MM.1S (cell line): ENCODE data around the gene SRRT.
A peak's percentile ranks its signal among the peaks of the same experiment; 100 is the strongest.

Experiments used
- DNase-seq: peaks from one replicate; pipeline ENCODE4 v3.0.0-alpha.2; 2015
- H2AFZ ChIP-seq: fragments of 300-600 bp; sonication (generic); 2 replicates; pipeline ENCODE4 v1.6.0; 2016; ENCODE audit warnings: antibody characterized with exemption, low read length
- H3F3A ChIP-seq: fragments of 300-600 bp; sonication (generic); 2 replicates; pipeline ENCODE4 v1.6.1; 2016; ENCODE audit warnings: mild to moderate bottlenecking, antibody characterized with exemption, low read length, moderate library complexity, mixed read lengths; ENCODE audit not compliant: insufficient read depth
- H3K27ac ChIP-seq: fragments of 300-600 bp; sonication (generic); 2 replicates; pipeline ENCODE4 v1.5.1; 2016; ENCODE audit warnings: mild to moderate bottlenecking, low read length
- H3K27me3 ChIP-seq: fragments of 300-600 bp; sonication (generic); replicated peaks from 2 replicates; pipeline ENCODE4 v1.6.0; 2016; ENCODE audit warnings: low read length; ENCODE audit not compliant: insufficient read depth
- H3K36me3 ChIP-seq: fragments of 300-600 bp; sonication (generic); replicated peaks from 2 replicates; pipeline ENCODE4 v1.6.1; 2016; ENCODE audit warnings: mild to moderate bottlenecking, low read length, mixed read lengths; ENCODE audit not compliant: insufficient read depth
- H3K4me1 ChIP-seq: fragments of 300-600 bp; sonication (generic); 2 replicates; pipeline ENCODE4 v1.6.1; 2016; ENCODE audit warnings: low read length, mixed read lengths
- H3K4me2 ChIP-seq: fragments of 300-600 bp; sonication (generic); 2 replicates; pipeline ENCODE4 v1.6.0; 2016; ENCODE audit warnings: low read depth, low read length
- H3K4me3 ChIP-seq: fragments of 300-600 bp; sonication (generic); 2 replicates; pipeline ENCODE4 v1.5.1; 2016; ENCODE audit warnings: low read length, mixed read lengths
- H3K79me2 ChIP-seq: fragments of 300-600 bp; sonication (generic); 2 replicates; pipeline ENCODE4 v1.6.1; 2016; ENCODE audit warnings: mixed run types, low read length, mixed read lengths
- H3K9ac ChIP-seq: fragments of 300-600 bp; sonication (generic); 2 replicates; pipeline ENCODE4 v1.6.1; 2016; ENCODE audit warnings: low read length, mixed read lengths
- H3K9me2 ChIP-seq: fragments of 300-600 bp; sonication (generic); replicated peaks from 2 replicates; pipeline ENCODE4 v1.6.1; 2016; ENCODE audit warnings: mild to moderate bottlenecking, low read length, mixed read lengths; ENCODE audit not compliant: insufficient read depth
- H3K9me3 ChIP-seq: fragments of 300-600 bp; sonication (generic); replicated peaks from 2 replicates; pipeline ENCODE4 v1.6.1; 2016; ENCODE audit warnings: mild to moderate bottlenecking, low read length, mixed read lengths; ENCODE audit not compliant: insufficient read depth
- H4K20me1 ChIP-seq: fragments of 300-600 bp; sonication (generic); 2 replicates; pipeline ENCODE4 v1.6.1; 2016; ENCODE audit warnings: mild to moderate bottlenecking, low read length, moderate library complexity, mixed read lengths; ENCODE audit not compliant: insufficient read depth
- EZH2 ChIP-seq: fragments of 300-600 bp; sonication (generic); optimal IDR thresholded peaks from 2 replicates; pipeline ENCODE3; 2017; ENCODE audit warnings: low read depth, mild to moderate bottlenecking, antibody characterized with exemption, low read length, mixed read lengths
- EZH2phosphoT487 ChIP-seq: fragments of 300-600 bp; sonication (generic); IDR thresholded peaks from 2 replicates; pipeline ENCODE4 v1.6.1; 2018; ENCODE audit warnings: antibody characterized with exemption, low read length
- TF ChIP-seq, protein P1 (sequence below): fragments of 300-600 bp; sonication (generic); IDR thresholded peaks from 2 replicates; pipeline ENCODE4 v1.5.1; 2016; ENCODE audit warnings: antibody characterized with exemption, low read length, mixed read lengths

The SRRT gene

GRCh38 chr7:100893318-100893895 is 18.5 kb downstream of the SRRT start:
- Histone ChIP-seq H3K9me2 (no peaks in the 10 kb centered on the region), H4K20me1 (no peaks in the 10 kb centered on the region), H3F3A (no peaks in the 10 kb centered on the region), H3K36me3 (0 out of 2 replicates have a peak, but pooled peaks cover 3% of the 10 kb centered on the region), H3K27ac (no peak overlapping the region), H3K4me3 (no peak overlapping the region), H3K27me3 (peaks cover 76% of the 10 kb centered on the region), H2AFZ (no peak overlapping the region), H3K9me3 (no peaks in the 10 kb centered on the region), H3K79me2 (peaks cover 9% of the 10 kb centered on the region), H3K9ac (no peak overlapping the region), H3K4me1 (peaks cover 10% of the 10 kb centered on the region), H3K4me2 (no peak overlapping the region)
- DNase-seq: no peak
- TF ChIP-seq, protein P1, sequence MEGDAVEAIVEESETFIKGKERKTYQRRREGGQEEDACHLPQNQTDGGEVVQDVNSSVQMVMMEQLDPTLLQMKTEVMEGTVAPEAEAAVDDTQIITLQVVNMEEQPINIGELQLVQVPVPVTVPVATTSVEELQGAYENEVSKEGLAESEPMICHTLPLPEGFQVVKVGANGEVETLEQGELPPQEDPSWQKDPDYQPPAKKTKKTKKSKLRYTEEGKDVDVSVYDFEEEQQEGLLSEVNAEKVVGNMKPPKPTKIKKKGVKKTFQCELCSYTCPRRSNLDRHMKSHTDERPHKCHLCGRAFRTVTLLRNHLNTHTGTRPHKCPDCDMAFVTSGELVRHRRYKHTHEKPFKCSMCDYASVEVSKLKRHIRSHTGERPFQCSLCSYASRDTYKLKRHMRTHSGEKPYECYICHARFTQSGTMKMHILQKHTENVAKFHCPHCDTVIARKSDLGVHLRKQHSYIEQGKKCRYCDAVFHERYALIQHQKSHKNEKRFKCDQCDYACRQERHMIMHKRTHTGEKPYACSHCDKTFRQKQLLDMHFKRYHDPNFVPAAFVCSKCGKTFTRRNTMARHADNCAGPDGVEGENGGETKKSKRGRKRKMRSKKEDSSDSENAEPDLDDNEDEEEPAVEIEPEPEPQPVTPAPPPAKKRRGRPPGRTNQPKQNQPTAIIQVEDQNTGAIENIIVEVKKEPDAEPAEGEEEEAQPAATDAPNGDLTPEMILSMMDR: no peak
- TF ChIP-seq EZH2phosphoT487 (no peak), EZH2 (no peak)

- no peak for TF ChIP-seq EZH2
- TF ChIP-seq, protein P1: no peak
- no peak for TF ChIP-seq EZH2phosphoT487
- peaks cover 2% of the 10 kb centered on the region for H3K79me2 ChIP-seq
- no peak overlapping the region for H3K9ac ChIP-seq
- no peaks in the 10 kb centered on the region for H3K36me3 ChIP-seq
- no peak for DNase-seq
- no peak overlapping the region for H2AFZ ChIP-seq
- H4K20me1 ChIP-seq: no peaks in the 10 kb centered on the region
- H3F3A ChIP-seq: no peaks in the 10 kb centered on the region
- peaks cover 76% of the 10 kb centered on the region for H3K27me3 ChIP-seq
- no peak overlapping the region for H3K4me3 ChIP-seq
- H3K9me3 ChIP-seq: no peaks in the 10 kb centered on the region
- H3K9me2 ChIP-seq: no peaks in the 10 kb centered on the region
- no peak overlapping the region for H3K27ac ChIP-seq
- no peak overlapping the region for H3K4me2 ChIP-seq
- peaks cover 5% of the 10 kb centered on the region; the same call in 1 of the 2 replicates for H3K4me1 ChIP-seq
Measured at GRCh38 chr7:100893910-100894721, 19.2 kb downstream of the SRRT start.

GRCh38 chr7:100894860-100895700 is 20.2 kb downstream of the SRRT start:
- peaks cover 78% of the 10 kb centered on the region for H3K27me3 ChIP-seq
- no peaks in the 10 kb centered on the region for H3K9me2 ChIP-seq
- 0 out of 2 replicates have a peak overlapping the region, but pooled peaks have one; percentile 17 for H3K4me3 ChIP-seq
- no peaks in the 10 kb centered on the region for H4K20me1 ChIP-seq
- H3K4me2 ChIP-seq: peak overlapping the region; percentile 63
- H3F3A ChIP-seq: no peaks in the 10 kb centered on the region
- no peak overlapping the region for H3K9ac ChIP-seq
- no peak for DNase-seq
- no peaks in the 10 kb centered on the region for H3K79me2 ChIP-seq
- no peaks in the 10 kb centered on the region for H3K9me3 ChIP-seq
- TF ChIP-seq, protein P1: peak; percentile 69
- no peak for TF ChIP-seq EZH2phosphoT487
- TF ChIP-seq EZH2: peak; percentile 95
- H3K4me1 ChIP-seq: 0 out of 2 replicates have a peak, but pooled peaks cover 4% of the 10 kb centered on the region
- H2AFZ ChIP-seq: peak overlapping the region; percentile 35; the same call in 1 of the 2 replicates
- H3K27ac ChIP-seq: no peak overlapping the region
- H3K36me3 ChIP-seq: no peaks in the 10 kb centered on the region
